ENCODE data around the gene GOSR2. TPM values are rescaled to one million over a fixed set of nuclear protein-coding genes. Genes with fewer than 3 reads are reported as not detected.

Gene GOSR2
- total and polyA plus RNA-seq, 9 of the 15 experiments (the other 6 are each of a cell fraction or from before 2014, with no cell fraction given): 32.7 to 96.3 (median 48.9) TPM

DNA sequence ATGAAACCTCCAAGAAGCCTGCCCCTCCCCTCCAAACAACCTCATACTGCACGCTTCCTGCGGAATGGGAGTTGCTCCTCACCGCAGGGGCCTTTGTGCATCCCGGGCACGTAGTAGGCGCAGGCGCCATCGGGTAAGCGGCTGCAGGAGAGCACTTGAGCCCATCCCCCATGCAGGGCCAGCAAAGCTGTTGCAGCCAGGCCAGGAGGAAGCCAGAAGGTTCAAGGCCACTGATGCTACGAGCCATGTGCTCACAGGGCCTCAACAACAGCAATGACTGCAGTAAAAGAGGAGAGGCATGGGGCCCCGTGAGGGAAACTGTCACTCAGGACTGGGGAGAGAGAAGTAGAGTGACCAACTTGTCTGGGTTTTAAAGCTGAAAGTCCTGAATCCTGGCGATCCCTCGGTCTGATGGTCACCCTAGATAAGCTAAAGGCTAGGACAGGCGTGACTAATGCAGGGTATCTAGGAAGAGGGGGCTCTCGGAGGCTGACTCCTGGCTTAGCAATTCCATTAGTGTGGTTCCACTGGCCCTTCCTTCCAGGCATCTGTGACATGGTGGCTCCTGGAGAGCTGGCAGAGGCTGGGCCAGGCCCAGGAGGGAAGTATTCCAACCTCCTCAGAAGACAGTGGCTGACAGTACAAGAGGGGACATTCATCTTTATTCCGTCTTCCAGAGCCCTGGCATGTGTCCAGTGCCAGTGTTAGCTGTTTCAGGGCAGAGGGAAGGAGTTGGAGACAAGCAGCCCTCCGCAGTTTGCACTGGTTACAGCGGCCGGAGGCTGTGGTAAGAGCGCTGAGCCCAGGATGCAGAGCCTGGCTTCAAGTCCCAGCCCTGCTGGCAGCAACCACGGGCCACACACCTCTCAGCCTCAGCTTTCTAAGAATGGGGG is 20.8 kb downstream of the GOSR2 start (continued):
- peak; percentile 55; the same call in 1 of the 2 replicates for TF ChIP-seq ZNF740 (CRISPR knock-in tag; IDR thresholded peaks at IDR 0.05)
- no peak for TF ChIP-seq ZNF740 (tag; IDR thresholded peaks at IDR 0.05)
- no peak for TF ChIP-seq SIN3B (IDR thresholded peaks at IDR 0.05; ENCODE audit: low read depth)
- no peak for TF ChIP-seq E2F4 (CRISPR knock-in tag; IDR thresholded peaks at IDR 0.05; ENCODE audit: low read depth)
- TF ChIP-seq POLR2AphosphoS2 (IDR thresholded peaks at IDR 0.05; ENCODE audit: low read length): peak; percentile 94
- no peak for TF ChIP-seq SMC3 (conservative IDR thresholded peaks at IDR 0.05; ENCODE audit: insufficient read depth, low read depth, low read length)
- TF ChIP-seq, protein P1, sequence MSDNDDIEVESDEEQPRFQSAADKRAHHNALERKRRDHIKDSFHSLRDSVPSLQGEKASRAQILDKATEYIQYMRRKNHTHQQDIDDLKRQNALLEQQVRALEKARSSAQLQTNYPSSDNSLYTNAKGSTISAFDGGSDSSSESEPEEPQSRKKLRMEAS (CRISPR knock-in tag; IDR thresholded peaks at IDR 0.05): peak; percentile 41; the same call in 1 of the 2 replicates
- TF ChIP-seq, protein P2, sequence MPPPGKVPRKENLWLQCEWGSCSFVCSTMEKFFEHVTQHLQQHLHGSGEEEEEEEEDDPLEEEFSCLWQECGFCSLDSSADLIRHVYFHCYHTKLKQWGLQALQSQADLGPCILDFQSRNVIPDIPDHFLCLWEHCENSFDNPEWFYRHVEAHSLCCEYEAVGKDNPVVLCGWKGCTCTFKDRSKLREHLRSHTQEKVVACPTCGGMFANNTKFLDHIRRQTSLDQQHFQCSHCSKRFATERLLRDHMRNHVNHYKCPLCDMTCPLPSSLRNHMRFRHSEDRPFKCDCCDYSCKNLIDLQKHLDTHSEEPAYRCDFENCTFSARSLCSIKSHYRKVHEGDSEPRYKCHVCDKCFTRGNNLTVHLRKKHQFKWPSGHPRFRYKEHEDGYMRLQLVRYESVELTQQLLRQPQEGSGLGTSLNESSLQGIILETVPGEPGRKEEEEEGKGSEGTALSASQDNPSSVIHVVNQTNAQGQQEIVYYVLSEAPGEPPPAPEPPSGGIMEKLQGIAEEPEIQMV (tag; conservative IDR thresholded peaks at IDR 0.05; ENCODE audit: low read depth): no peak
- peak; percentile 26 for TF ChIP-seq KDM5B (IDR thresholded peaks at IDR 0.05; ENCODE audit: insufficient replicate concordance, low read depth, low read length)
- peak; percentile 37 for TF ChIP-seq SIRT6 (IDR thresholded peaks at IDR 0.05; ENCODE audit: low read depth, low read length)
- TF ChIP-seq, protein P3, sequence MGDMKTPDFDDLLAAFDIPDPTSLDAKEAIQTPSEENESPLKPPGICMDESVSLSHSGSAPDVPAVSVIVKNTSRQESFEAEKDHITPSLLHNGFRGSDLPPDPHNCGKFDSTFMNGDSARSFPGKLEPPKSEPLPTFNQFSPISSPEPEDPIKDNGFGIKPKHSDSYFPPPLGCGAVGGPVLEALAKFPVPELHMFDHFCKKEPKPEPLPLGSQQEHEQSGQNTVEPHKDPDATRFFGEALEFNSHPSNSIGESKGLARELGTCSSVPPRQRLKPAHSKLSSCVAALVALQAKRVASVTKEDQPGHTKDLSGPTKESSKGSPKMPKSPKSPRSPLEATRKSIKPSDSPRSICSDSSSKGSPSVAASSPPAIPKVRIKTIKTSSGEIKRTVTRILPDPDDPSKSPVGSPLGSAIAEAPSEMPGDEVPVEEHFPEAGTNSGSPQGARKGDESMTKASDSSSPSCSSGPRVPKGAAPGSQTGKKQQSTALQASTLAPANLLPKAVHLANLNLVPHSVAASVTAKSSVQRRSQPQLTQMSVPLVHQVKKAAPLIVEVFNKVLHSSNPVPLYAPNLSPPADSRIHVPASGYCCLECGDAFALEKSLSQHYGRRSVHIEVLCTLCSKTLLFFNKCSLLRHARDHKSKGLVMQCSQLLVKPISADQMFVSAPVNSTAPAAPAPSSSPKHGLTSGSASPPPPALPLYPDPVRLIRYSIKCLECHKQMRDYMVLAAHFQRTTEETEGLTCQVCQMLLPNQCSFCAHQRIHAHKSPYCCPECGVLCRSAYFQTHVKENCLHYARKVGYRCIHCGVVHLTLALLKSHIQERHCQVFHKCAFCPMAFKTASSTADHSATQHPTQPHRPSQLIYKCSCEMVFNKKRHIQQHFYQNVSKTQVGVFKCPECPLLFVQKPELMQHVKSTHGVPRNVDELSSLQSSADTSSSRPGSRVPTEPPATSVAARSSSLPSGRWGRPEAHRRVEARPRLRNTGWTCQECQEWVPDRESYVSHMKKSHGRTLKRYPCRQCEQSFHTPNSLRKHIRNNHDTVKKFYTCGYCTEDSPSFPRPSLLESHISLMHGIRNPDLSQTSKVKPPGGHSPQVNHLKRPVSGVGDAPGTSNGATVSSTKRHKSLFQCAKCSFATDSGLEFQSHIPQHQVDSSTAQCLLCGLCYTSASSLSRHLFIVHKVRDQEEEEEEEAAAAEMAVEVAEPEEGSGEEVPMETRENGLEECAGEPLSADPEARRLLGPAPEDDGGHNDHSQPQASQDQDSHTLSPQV (IDR thresholded peaks at IDR 0.05): no peak
- peak; percentile 46 for TF ChIP-seq POLR2B (IDR thresholded peaks at IDR 0.05; ENCODE audit: low read depth, partially characterized antibody)
- TF ChIP-seq SUPT5H (IDR thresholded peaks at IDR 0.05): peak; percentile 69
